GM18858 (cell line): ENCODE measurements around the gene MMP24.
"Not testable (repeated sequence)": the region's sequence is repeated elsewhere in the genome, so short reads cannot be mapped to it uniquely, and the experiment has no call there.

Source experiments
- ATAC-seq: cut with Tn5 transposase; IDR thresholded peaks from one replicate; pipeline ENCODE4 v1.9.1; 2021; ENCODE audit not compliant: unreplicated experiment

MMP24 gene

DNA sequence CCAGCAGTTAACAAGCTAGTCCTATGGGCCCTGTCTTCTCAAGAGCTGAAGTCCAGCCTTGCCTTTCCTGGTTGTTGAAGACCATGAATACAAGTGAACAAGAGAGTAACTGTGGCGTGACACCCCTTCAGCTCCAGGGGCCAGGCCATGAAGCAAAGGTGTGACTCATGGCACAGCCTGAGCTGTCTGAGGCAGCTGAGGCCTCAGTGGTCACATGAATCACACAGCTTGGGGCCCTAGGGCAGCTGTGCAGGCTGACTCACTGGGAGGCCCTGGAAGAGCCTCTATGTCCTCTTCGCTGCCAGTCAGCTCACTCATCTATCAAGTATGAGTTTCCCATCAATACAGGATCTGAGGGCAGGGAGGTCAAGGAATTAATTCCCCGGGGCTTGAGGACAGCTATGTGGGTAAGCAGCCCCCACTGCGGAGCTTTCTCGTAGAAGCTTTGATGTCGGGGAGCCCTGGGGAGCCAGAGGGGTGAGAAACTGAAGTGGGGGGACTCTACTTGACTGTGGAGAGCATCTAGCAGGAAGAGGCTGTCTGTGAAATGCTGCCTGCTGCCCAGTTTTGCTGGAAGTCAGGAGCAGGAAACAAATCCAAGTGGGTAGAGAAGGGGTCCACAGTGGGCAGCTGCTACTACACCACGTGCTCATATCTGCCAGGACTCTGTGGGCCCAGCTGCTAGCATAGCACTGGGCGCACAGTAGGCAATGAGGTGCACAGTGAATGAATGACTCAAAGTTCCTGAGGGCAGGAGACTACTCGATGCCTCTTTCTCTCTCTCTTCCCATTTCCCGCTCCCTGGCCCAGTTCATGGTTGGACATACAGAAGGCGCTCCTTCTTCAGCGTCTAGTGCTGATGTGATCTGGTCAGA is 79.4 kb downstream of the MMP24 start:
- ATAC-seq: no peak

DNA sequence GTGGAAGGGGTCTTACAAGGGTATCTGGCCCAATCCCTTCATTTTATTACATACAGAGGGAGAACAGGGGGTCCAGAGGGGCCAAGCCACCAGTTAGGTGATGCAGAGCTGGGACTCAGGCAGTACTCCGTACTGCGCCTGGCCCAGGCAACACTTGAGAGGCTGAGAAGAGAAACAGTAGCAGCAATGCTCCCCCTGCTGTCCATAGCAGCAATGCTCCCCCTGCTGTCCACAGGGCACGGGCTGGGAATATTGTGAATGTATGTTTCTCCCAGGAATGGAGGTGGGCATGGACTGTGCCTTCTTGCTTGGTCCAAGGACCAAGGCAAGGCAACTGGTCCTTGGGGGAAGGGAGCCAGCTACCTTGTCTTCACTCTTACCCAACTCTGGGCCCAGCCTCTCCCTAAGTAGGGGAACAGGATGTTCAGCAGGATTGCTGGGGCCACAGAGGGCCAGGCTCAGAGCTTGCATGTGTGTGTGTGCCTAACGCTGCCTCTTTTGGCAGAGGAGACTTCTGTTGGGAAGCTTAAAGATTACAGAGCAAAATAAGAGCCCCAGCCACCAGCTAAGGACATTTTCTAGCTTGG is 80.5 kb downstream of the MMP24 start:
- no peak for ATAC-seq

GRCh38 chr20:35307666-35308653 is 81.5 kb downstream of the MMP24 start:
- no peak for ATAC-seq

GRCh38 chr20:35311409-35311808 is 84.9 kb downstream of the MMP24 start:
- no peak for ATAC-seq

- ATAC-seq: no peak
These were observed 85.3 kb downstream of the MMP24 start for GRCh38 chr20:35311822-35312221.

DNA sequence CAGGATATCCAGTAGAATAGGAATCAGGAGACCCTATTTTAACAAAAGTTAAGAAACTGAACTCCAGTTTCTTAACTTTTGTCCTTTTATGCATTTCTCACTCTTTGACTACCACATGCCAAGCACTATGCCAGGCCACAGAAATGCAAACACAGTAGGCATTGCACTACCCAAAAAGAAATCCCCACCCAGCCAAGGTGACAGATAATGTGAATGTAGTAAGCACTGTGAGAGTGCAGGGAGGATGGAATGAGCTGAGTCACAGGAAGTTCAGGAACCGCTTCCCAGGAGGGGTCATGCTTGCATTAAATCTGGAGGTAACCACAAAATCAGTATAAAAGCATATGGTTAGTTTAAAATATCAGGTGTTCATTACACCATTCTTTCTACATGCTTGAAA is 85.8 kb downstream of the MMP24 start:
- ATAC-seq: no peak

DNA sequence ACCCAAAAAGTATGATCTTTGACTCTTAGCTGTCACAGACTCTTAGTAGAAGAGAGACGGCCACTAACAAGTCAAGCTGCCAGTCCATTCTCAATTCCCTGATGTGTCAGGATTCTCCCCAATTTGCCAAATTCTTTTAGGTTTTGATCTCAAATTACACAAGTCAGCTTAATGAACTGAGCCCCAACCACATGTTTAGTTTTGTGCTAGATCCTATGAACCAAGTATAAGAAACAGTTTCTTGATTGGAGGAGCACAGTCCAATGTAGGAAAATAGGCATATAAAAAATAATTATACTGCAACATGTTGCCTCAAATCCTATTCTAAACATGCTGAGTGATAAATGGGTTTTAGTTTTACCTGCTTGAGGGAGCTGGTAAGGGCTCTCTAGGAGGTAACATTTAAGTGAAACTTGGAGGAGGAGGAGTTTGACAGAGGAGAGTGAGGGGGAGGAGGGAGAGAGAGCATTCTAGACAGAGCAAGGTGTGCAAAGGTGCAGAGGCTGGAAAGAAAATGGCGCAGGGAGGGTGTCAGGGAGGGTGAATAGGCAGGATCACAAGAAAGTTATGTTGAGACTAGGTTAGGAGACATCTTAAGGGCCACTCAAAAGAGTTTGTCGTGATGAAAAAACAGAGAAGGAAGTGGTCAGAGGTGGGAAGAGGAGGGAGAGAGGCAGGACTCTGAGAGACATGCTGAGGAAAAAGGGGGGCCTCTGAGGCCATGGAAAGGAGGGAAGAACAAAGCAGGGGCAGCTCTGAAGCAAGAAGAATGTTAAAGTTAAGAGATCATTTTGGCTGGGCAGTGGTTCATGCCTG is 88.5 kb downstream of the MMP24 start:
- no peak for ATAC-seq

DNA sequence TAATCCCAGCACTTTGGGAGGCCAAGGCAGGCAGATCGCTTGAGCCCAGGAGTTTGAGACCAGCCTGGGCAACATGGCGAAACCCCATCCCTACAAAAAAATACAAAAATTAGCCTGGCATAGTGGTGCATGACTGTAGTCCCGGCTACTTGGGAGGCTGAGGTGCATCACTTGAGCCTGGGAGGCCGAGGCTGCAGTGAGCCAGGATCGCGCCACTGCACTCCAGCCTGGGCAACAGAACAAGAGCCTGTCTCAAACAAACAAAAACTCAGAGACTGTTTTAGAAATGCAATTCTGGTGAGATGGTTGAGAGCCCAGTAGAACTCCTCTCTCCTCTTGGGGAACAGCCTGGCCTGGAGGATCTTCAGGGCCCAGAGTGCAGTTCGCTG is 89.1 kb downstream of the MMP24 start:
- ATAC-seq: not testable (repeated sequence)

DNA sequence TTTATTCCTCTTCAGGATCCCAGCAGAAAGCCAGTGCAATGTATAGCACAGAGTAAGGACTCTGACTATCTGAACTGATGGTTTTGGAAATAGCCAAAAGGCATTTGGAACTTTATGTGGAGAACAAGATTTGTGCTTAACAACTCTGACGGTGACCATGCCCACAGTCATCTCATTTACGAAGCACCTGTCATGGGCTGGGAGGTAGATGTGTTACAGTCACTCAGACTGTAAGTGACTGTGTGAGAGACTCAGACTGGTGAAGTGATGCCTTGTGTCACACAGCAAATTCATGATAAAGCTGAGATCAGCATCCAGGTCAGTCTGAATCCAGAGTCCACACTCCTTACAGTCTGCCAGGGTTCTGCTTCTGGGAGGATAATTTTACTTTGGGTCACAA is 89.6 kb downstream of the MMP24 start:
- no peak for ATAC-seq

DNA sequence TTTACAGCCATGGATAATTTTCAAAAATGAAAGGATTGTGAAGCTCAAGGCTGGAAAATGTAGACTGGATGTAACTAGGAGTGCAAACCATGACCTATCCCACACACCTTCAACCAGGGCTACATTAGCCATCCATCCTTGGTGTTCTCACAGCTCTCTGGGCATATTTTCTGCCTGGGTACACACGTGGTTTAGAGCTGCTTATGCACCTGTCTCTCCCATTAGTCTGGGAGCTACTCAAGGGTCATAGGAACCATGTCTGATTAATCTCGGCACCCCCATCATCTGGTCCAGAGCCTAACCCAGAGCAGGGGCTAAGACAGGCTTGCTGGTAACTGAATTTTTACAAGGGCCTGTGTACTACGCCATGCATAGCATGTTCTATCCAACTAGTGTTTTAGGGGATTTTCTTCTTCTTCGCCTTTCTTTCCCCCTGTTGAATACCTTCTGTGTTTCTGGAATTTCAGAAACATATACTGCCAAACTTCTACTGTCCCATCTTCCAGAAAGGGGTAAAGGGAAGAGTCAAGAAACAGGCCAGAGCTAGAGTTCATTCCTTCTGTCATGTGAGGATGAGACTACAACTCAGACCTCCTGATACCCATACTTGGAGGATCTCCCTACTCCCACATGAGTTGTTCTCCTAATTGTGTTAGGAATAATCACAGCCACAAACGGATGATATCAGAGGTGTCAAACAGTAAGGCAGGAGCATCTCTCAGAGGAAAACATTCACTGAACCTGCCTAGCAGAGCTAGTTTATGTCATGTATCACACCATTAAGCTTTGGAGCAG is 91.1 kb downstream of the MMP24 start:
- no peak for ATAC-seq

DNA sequence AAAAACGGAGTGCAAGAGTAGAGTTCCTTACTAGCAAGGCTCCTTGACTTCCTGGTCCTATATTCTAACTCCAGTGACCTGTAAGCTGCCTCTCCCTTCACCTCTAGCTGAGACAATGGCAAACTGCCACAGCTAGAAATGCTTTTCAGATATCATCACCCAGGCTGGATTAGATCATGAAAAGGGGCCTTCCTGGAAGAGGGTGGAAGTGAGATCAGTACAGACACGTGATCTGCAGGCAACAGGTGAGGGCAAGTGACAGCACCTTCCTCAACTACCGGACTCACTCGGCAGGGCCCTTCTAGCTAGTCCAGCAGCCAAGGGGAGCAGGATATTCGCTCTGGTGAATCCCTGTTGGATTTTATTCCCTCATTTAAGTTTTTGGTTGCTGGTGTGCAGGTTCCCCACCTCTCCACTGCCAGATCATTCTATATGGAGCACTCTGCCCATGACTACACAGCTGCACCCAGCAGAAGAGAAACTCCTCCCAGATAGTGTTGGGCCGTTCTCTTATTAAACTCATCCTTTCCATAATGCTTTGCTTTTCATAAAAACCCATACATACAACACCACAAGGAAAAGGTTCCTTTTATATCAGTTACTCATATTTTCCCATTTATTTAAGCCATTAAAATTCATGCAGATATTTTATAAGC is 92.1 kb downstream of the MMP24 start:
- no peak for ATAC-seq

DNA sequence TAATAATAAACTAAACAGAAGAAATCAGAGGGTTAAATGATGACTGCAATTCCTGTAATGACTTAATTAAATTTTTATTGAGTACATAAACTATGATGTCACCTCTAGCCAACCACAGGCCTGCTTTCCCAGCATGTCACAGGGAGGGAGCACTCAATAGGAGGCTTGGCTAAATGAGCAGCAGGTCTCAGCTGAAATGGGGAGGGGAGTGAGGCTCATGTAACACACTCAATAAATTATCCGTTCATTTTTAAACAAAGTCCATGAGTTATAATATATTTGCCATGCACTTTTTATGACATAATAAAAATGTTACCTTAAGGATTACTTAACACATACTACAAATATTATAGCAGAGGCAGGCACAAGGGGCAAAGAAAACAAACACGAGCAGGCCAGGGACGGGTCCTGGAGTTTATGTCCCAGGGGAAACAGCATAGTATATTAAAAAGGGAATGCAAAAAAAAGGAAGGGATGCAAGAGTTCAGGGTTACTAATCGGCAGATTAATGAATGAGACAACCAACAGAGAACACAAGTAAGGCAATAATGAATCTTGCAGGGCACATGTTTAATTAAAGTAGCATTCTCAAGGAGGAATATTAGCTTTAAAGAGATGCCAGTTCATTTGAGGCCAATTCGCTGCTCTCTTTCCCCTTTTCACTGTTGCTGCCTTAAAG is 92.8 kb downstream of the MMP24 start:
- ATAC-seq: no peak

GRCh38 chr20:35319871-35320197 is 93.3 kb downstream of the MMP24 start:
- ATAC-seq: no peak

GRCh38 chr20:35320396-35321126 is 94.1 kb downstream of the MMP24 start:
- ATAC-seq: no peak

- no peak for ATAC-seq
These were observed 98.9 kb downstream of the MMP24 start for GRCh38 chr20:35325401-35325800.

DNA sequence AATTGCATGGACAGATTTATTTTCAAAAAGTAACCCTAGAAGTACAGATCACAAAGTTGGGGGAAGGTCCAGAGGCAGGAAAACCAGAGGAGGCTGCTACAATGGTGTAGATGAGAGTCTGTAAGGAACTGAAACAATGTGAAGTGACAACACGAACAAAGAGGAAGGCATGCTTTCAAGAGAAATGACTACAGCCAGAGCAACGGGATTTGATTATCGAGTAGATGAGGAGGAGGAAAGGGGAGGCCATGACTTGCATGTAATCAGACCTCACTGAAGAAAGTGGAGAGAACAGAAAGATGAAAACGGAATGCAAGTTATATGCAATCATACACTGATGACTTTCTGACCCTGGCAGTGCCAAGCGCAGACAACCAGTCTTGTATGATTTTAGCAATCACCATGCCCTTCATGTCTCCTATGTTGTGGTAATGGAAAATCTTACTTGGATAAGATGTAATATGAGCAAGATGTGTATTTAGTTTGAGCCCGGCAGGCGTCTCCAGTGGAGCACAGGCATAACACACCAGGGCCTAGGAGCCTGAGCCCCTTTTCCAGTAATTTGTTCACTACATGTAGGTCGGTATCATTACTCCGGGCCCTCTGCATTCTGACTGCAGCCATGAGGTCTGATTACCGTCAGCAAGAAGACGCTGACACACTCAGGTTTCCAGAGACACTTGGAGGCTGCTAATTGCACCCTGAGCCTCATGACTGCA is 99.7 kb downstream of the MMP24 start:
- no peak for ATAC-seq
